Pancreas (tissue), 10 donors: Measurements from ENCODE around the gene KREMEN1. TPM values are rescaled to one million over a fixed set of nuclear protein-coding genes. Genes with fewer than 3 reads are reported as not detected.

Experiments
- ATAC-seq, 4 donors: fragments of 200-7000 bp; cut with Tn5 transposase; one replicate each; pipeline versions ENCODE4 v1.8.0 to v1.9.1; 2020; ENCODE audit warnings: mild to moderate bottlenecking in 4 of 4, moderate library complexity in 4 of 4
- DNase-seq, 6 donors: peaks; one replicate each; pipeline ENCODE4 v3.0.0-alpha.2; 2020
- FAIRE-seq: peaks from 2 replicates; lab custom pipeline; 2012; peaks lifted over from hg19 to GRCh38; lab: Jason Lieb, UNC
- H3K27ac ChIP-seq, 4 donors: fragments of 200-600 bp; sonication (generic); 1 replicate in 3 of 4; 2 replicates in 1 of 4; pipeline versions ENCODE4 v1.5.0 to v1.8.0; 2020
- H3K27me3 ChIP-seq, 4 donors: fragments of 200-600 bp; one replicate each; pipeline ENCODE4 v1.8.0; 2021
- H3K36me3 ChIP-seq, 3 donors: fragments of 200-600 bp; sonication (generic) in 1 of 3; one replicate each; pipeline versions ENCODE4 v1.5.0 to v1.8.0; 2020 to 2021
- H3K4me1 ChIP-seq, 3 donors: fragments of 200-600 bp; one replicate each; pipeline ENCODE4 v1.8.0; 2021
- H3K4me3 ChIP-seq, 4 donors: fragments of 200-600 bp; sonication (generic) in 2 of 4; one replicate each; pipeline versions ENCODE4 v1.5.0 to v1.8.0; 2020 to 2021
- H3K9me3 ChIP-seq, 4 donors: fragments of 200-600 bp; one replicate each; pipeline ENCODE4 v1.8.0; 2021
- WGBS, 2 donors: extraction: QIAGEN DNeasy Blood & Tissue Kit; methylation state at CpG; one replicate each; pipeline ENCODE4 v1.1.7; 2013; 5-methylcytosine and 5-hydroxymethylcytosine counted together
- intact Hi-C, 3 donors: fragments of 100-400 bp; cut with DNase I; formaldehyde crosslinking; loops; one replicate each; pipeline versions ENCODE4 v1.11.1 to v1.14.2; 2022
- polyA plus RNA-seq, 2 donors: library from polyadenylated mRNA; stranded (reverse); fragments of 200-250 nt; gene quantifications; one replicate each; pipeline ENCODE4 v1.2.3, GENCODE V29; 2013
- total RNA-seq, 6 donors: library from RNA; stranded (reverse); fragmentation: NEBNext Ultra II Directional in 4 of 6; extraction: Animal tissue kit (Norgen Biotek cat#: 25700) in 4 of 6; gene quantifications; one replicate each; pipeline versions ENCODE4 v1.2.1 to v1.2.4, GENCODE V29; 2021 to 2023
- TF ChIP-seq, protein P1 (sequence below), 4 donors: fragments of 200-600 bp; sonication (generic) in 3 of 4; IDR thresholded peaks; one replicate each; pipeline versions ENCODE4 v1.5.0 to v1.8.0; 2021; ENCODE audit warnings: antibody characterized with exemption in 4 of 4
- donor health status: healthy with polysubstance abuse.
- donor health status: DM: no; HTN: no; CAD: no; lungs with moderate emphysema.
- donor health status: DM: no; HTN: no; CAD: no.
- donor health status: control.
- donor health status: control.
- donor health status: Bipolar disorder and iron deficiency.
- donor health status: DM: yes; HTN: yes; CAD: no.
- donor health status: DM: no; HTN: no; CAD: no.
- donor health status: DM: no; HTN: no; CAD: no.
- donor health status: DM: yes; HTN: yes; CAD: no.

Gene KREMEN1, protein sequence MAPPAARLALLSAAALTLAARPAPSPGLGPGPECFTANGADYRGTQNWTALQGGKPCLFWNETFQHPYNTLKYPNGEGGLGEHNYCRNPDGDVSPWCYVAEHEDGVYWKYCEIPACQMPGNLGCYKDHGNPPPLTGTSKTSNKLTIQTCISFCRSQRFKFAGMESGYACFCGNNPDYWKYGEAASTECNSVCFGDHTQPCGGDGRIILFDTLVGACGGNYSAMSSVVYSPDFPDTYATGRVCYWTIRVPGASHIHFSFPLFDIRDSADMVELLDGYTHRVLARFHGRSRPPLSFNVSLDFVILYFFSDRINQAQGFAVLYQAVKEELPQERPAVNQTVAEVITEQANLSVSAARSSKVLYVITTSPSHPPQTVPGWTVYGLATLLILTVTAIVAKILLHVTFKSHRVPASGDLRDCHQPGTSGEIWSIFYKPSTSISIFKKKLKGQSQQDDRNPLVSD
- total RNA-seq (1 to 10 TPM; 3.3 to 8.7 (median 4.6) TPM), polyA plus RNA-seq (1 to 10 TPM; 3.6 to 4.0 TPM)

GRCh38 chr22:29072979-29073617, at the start of gene KREMEN1:
TSS of gene KREMEN1 (plus strand) at chr22:29073035. CDS start at chr22:29073131, 96 bp downstream.
- no peak for FAIRE-seq

DNA sequence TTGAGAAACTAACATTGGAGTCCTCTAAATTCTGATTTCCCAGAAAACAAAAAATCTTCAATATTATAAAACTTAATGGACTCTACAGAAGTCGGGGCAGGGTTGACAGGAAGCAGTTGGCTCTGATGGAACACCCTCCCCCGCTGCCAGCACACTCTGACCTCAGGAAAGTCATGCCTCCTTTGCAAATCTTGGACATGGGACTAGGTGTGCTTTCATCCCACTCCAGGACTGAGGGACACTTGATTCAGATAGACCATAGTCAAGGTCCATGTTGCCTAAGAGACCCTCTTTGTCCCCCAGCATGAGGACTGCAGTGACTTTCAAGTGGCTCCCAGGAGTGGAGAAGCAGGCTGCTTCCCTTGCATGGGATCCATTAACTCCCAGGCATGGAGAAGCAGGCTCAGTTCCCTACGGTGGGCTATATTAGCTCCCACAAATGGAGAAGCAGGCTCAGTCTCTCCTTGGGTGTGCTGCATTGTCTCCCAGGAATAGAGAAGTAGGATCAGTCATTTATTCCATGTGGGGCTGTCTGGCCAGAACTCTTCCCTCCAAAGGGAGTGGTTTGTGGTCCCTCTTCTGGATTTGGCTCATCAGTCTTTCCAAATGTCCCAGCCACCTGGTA, 49.6 kb upstream of the KREMEN1 start:
- Histone ChIP-seq H3K27ac (peak overlapping the region in 2 of 4 donors; percentile 30 to 41), H3K36me3 (no peaks in the 10 kb centered on the region), H3K27me3 (no peaks in the 10 kb centered on the region), H3K4me3 (no peak overlapping the region), H3K9me3 (no peaks in the 10 kb centered on the region), H3K4me1 (peaks cover 0 to 29% (median 13%) of the 10 kb centered on the region in 3 donors)
- DNase-seq, result no peak
- FAIRE-seq, result no peak
- intact Hi-C loops, result loop anchor here in 1 of 3 donors (10.0 kb wide), 1 partner anchor 98 kb away; no protein-coding TSS in a partner anchor
- ATAC-seq, result peak in 3 of 4 donors; percentile 51 to 62 (median 55)
- 52 to 55% methylated on average over 3 of the region's 3 CpGs for WGBS, 2 donors
- TF ChIP-seq, protein P1, sequence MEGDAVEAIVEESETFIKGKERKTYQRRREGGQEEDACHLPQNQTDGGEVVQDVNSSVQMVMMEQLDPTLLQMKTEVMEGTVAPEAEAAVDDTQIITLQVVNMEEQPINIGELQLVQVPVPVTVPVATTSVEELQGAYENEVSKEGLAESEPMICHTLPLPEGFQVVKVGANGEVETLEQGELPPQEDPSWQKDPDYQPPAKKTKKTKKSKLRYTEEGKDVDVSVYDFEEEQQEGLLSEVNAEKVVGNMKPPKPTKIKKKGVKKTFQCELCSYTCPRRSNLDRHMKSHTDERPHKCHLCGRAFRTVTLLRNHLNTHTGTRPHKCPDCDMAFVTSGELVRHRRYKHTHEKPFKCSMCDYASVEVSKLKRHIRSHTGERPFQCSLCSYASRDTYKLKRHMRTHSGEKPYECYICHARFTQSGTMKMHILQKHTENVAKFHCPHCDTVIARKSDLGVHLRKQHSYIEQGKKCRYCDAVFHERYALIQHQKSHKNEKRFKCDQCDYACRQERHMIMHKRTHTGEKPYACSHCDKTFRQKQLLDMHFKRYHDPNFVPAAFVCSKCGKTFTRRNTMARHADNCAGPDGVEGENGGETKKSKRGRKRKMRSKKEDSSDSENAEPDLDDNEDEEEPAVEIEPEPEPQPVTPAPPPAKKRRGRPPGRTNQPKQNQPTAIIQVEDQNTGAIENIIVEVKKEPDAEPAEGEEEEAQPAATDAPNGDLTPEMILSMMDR (IDR thresholded peaks at IDR 0.05), result no peak

More at GRCh38 chr22:29072979-29073617, at the start of gene KREMEN1:
- H3K4me1 ChIP-seq, result peaks cover 0 to 7% (median 0%) of the 10 kb centered on the region in 3 donors
- H3K27me3 ChIP-seq, result no peaks in the 10 kb centered on the region
- no peak within 1 kb of the TSS for H3K27ac ChIP-seq
- TF ChIP-seq, protein P1 (IDR thresholded peaks at IDR 0.05), result no peak
- intact Hi-C loops, result no loop called here
- no peaks in the 10 kb centered on the region for H3K9me3 ChIP-seq
- DNase-seq, result peak in 2 of 6 donors; percentile 37 to 66
- 1 to 2% methylated on average over 19 to 76 of the region's 76 CpGs for WGBS, 2 donors
- no peaks in the 10 kb centered on the region for H3K36me3 ChIP-seq
- ATAC-seq, result peak in 2 of 4 donors; percentile 1 to 5
- H3K4me3 ChIP-seq, result peak within 1 kb of the TSS; percentile 32 to 63 (median 60)

DNA sequence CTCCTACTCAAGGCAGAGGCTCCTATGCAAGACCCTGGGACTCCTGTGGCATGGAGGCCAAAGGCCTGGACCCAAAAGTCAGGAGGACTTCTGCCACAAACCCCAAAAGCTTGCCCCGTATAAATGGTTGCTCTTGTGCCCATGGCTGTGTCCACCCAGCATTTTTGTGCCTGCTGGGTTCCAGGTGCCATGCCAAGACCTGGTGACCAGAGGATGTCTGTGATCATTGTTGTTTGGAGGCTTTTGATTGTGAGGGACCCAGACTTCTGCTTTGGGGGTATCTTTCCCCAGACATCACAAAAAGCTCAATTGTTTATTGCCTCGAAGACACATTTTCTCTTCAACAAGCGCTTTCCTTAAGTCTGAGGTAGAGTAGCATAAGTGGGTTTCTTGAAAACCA, 46.3 kb upstream of the KREMEN1 start:
- ATAC-seq (no peak), DNase-seq (no peak), FAIRE-seq (no peak)
- WGBS, 2 donors, result 93 to 94% methylated on average over 3 of the region's 3 CpGs
- Histone ChIP-seq H3K4me3 (no peak overlapping the region), H3K36me3 (no peaks in the 10 kb centered on the region), H3K4me1 (peaks cover 1 to 41% (median 19%) of the 10 kb centered on the region in 3 donors), H3K27ac (no peak overlapping the region), H3K9me3 (no peaks in the 10 kb centered on the region), H3K27me3 (no peaks in the 10 kb centered on the region)
- TF ChIP-seq, protein P1 (IDR thresholded peaks at IDR 0.05), result no peak
- intact Hi-C loops, result loop anchor here in 1 of 3 donors (10.0 kb wide), 1 partner anchor 102 kb away; no protein-coding TSS in a partner anchor

GRCh38 chr22:29028468-29028867, 44.4 kb upstream of the KREMEN1 start:
- TF ChIP-seq, protein P1 (IDR thresholded peaks at IDR 0.05), result no peak
- Histone ChIP-seq H3K27ac (peak overlapping the region in 1 of 4 donors; percentile 87), H3K36me3 (no peaks in the 10 kb centered on the region), H3K27me3 (no peaks in the 10 kb centered on the region), H3K9me3 (no peaks in the 10 kb centered on the region), H3K4me3 (no peak overlapping the region), H3K4me1 (peaks cover 16 to 41% (median 22%) of the 10 kb centered on the region in 3 donors)
- intact Hi-C loops, result loop anchor here in 1 of 3 donors (10.0 kb wide), 1 partner anchor 104 kb away; no protein-coding TSS in a partner anchor
- WGBS, 2 donors, result 86 to 89% methylated on average over 4 of the region's 4 CpGs
- FAIRE-seq, result no peak
- no peak for DNase-seq
- no peak for ATAC-seq
